K562 (cell line): ENCODE data around the gene AKAP13. TPM values are rescaled to one million over a fixed set of nuclear protein-coding genes. Genes with fewer than 3 reads are reported as not detected.
"Not testable (repeated sequence)": the region's sequence is repeated elsewhere in the genome, so short reads cannot be mapped to it uniquely, and the experiment has no call there.

Experiments used
- ATAC-seq: fragments of 200-7000 bp; cut with Tn5 transposase; 3 replicates; pipeline ENCODE4 v1.9.1; 2020; ENCODE audit warnings: moderate library complexity
- BruUV-seq: library from RNA; stranded (reverse); fragments of 400-500 nt; replicated peaks from 2 replicates; lab custom pipeline; 2021; lab: Mats Ljungman, UMichigan
- CTCF ChIA-PET: fragments of 300-600 bp; formaldehyde crosslinking; extraction: SDS; loops from one replicate; lab custom pipeline; 2021; ENCODE audit warnings: low intra/inter-chr PET ratio; lab: Yijun Ruan, JAX
- POLR2A ChIA-PET: fragments of 300-600, 350-650 bp; sonication (Branson Sonifier 250); formaldehyde crosslinking; extraction: SDS; loops from one replicate; lab custom pipeline; 2021; ENCODE audit warnings: antibody characterized with exemption, inconsistent platforms; lab: Yijun Ruan, JAX
- DNase-seq, 4 experiments: peaks; one replicate each; pipeline versions ENCODE4 v3.0.0 to v3.0.0-alpha.2; 2011 to 2018; ENCODE audit warnings: low spot score in 3 of 4, mixed read lengths in 3 of 4; ENCODE audit errors: extremely low read depth in 1 of 4
- FAIRE-seq: peaks from 2 replicates; lab custom pipeline; 2011; peaks lifted over from hg19 to GRCh38; lab: Jason Lieb, UNC
- H2AFZ ChIP-seq: 2 replicates; pipeline ENCODE4 v1.6.0; 2011; ENCODE audit warnings: low read depth, low read length, control low read depth, inconsistent platforms
- H3K27ac ChIP-seq: fragments of 200-600 bp; 3 replicates; pipeline ENCODE4 v1.8.0; 2011; ENCODE audit warnings: low read depth, mild to moderate bottlenecking, control low read depth, inconsistent platforms, low read length, moderate library complexity, mixed read lengths; ENCODE audit errors: extremely low read depth
- H3K27me3 ChIP-seq, 2 experiments: fragments of 300-600 bp in 1 of 2; 2 replicates in 1 of 2; 3 replicates in 1 of 2; pipeline versions ENCODE4 v1.6.0 to v1.8.0; 2011; ENCODE audit warnings: inconsistent platforms in 2 of 2, low read length in 2 of 2, mild to moderate bottlenecking in 1 of 2, mixed read lengths in 1 of 2, moderate library complexity in 1 of 2; ENCODE audit not compliant: control insufficient read depth in 2 of 2, insufficient read depth in 2 of 2
- H3K36me3 ChIP-seq: fragments of 300-600 bp; 3 replicates; pipeline ENCODE4 v1.8.0; 2011; ENCODE audit warnings: mild to moderate bottlenecking, low read length, inconsistent platforms; ENCODE audit not compliant: control insufficient read depth, insufficient read depth
- H3K4me1 ChIP-seq, 2 experiments: fragments of 200-600 bp in 1 of 2; replicated peaks in 1 of 2; 2 replicates in 1 of 2; 3 replicates in 1 of 2; pipeline versions ENCODE4 v1.5.1 to v1.8.0; 2011; ENCODE audit warnings: inconsistent platforms in 2 of 2, low read length in 2 of 2, mild to moderate bottlenecking in 1 of 2, mixed read lengths in 1 of 2, moderate library complexity in 1 of 2; ENCODE audit not compliant: control insufficient read depth in 2 of 2, insufficient read depth in 2 of 2
- H3K4me2 ChIP-seq: 2 replicates; pipeline ENCODE4 v1.6.1; 2011; ENCODE audit warnings: low read length, control low read depth, inconsistent platforms, mixed read lengths; ENCODE audit not compliant: insufficient read depth
- H3K4me3 ChIP-seq: fragments of 200-600 bp; sonication (generic), shearing (Covaris generic); 2 replicates; pipeline ENCODE4 v1.5.1; 2016; ENCODE audit warnings: control low read depth, inconsistent platforms
- H3K79me2 ChIP-seq: fragments of 200-600 bp; 3 replicates; pipeline ENCODE4 v1.8.0; 2011; ENCODE audit warnings: low read length, inconsistent platforms; ENCODE audit not compliant: control insufficient read depth, insufficient read depth
- H3K9ac ChIP-seq, 2 experiments: 2 replicates each; pipeline versions ENCODE4 v1.6.0 to v1.6.1; 2011; ENCODE audit warnings: low read depth in 2 of 2, low read length in 2 of 2, control low read depth in 1 of 2, inconsistent platforms in 1 of 2, mild to moderate bottlenecking in 1 of 2, mixed read lengths in 1 of 2; ENCODE audit not compliant: insufficient read depth in 1 of 2
- H3K9me1 ChIP-seq: one replicate; pipeline ENCODE4 v1.6.0; 2011; ENCODE audit warnings: inconsistent platforms, mild to moderate bottlenecking, low read length, moderate library complexity; ENCODE audit not compliant: control insufficient read depth, insufficient read depth
- H3K9me3 ChIP-seq: replicated peaks from 2 replicates; pipeline ENCODE4 v1.5.1; 2011; ENCODE audit warnings: low read depth, low read length, inconsistent platforms; ENCODE audit not compliant: control insufficient read depth, insufficient read depth
- H4K20me1 ChIP-seq: replicated peaks from 2 replicates; pipeline ENCODE4 v1.6.1; 2011; ENCODE audit warnings: low read length, inconsistent platforms, mixed read lengths; ENCODE audit not compliant: control insufficient read depth, insufficient read depth
- FOXM1 ChIP-seq, 2 experiments: fragments of 450-650 bp in 1 of 2; sonication (generic) in 1 of 2; formaldehyde crosslinking in 1 of 2; IDR thresholded peaks; 2 replicates each; pipeline versions ENCODE4 v1.6.1 to v1.9.0; 2017 to 2022; ENCODE audit warnings: low read depth in 2 of 2, mild to moderate bottlenecking in 2 of 2, missing genetic modification reagents in 1 of 2, moderate library complexity in 1 of 2
- MEF2D ChIP-seq: conservative IDR thresholded peaks from 2 replicates; pipeline ENCODE4 v1.6.1; 2016; ENCODE audit warnings: low read depth, missing genetic modification characterization, missing compliant biosample characterization
- NFE2 ChIP-seq: IDR thresholded peaks from 2 replicates; pipeline ENCODE4 v1.6.1; 2014; ENCODE audit warnings: antibody characterized with exemption, low read depth
- STAT5A ChIP-seq: IDR thresholded peaks from 2 replicates; pipeline ENCODE4 v1.6.1; 2012; ENCODE audit warnings: low read length, inconsistent platforms, borderline replicate concordance
- TCFL5 ChIP-seq: fragments of 250-450 bp; sonication (Bioruptor Pico); conservative IDR thresholded peaks from 2 replicates; pipeline ENCODE4 v1.6.1; 2021; ENCODE audit warnings: mild to moderate bottlenecking, moderate library complexity, matching md5 sums
- in situ Hi-C: fragments of 300-500 bp; cut with MboI; formaldehyde crosslinking; loops from 4 replicates; pipeline ENCODE4 v1.15.0; 2018; ENCODE audit warnings: inconsistent platforms, mixed read lengths
- intact Hi-C: fragments of 100-400 bp; cut with micrococcal nuclease; formaldehyde crosslinking; loops from 2 replicates; pipeline ENCODE4 v1.14.2; 2022
- polyA plus RNA-seq, 8 experiments: library from polyadenylated mRNA; depleted of rRNA in 4 of 8; stranded (reverse) in 5 of 8; unstranded in 3 of 8; fragments of >200 nt; fragmentation: Nextera tagmentation in 2 of 8; fragmentation: Illumina TruSeq in 1 of 8; extraction: Ambion mirVana in 2 of 8; extraction: Trizol in 1 of 8; gene quantifications; 2 replicates each; pipeline versions ENCODE4 v1.2.1 to v1.2.3, GENCODE V29; 2011 to 2014; ENCODE audit warnings: inconsistent platforms in 1 of 8, missing spikeins in 1 of 8
- total RNA-seq, 7 experiments: library from RNA; depleted of rRNA in 6 of 7; stranded (reverse); fragments of >200 nt in 6 of 7; fragmentation: Illumina TruSeq in 2 of 7; extraction: Trizol in 2 of 7; gene quantifications; 2 replicates each; pipeline versions ENCODE4 v1.2.1 to v1.2.3, GENCODE V29; 2011 to 2021; ENCODE audit warnings: low replicate concordance in 1 of 7
- TF ChIP-seq, protein P1 (sequence below): fragments of 250-450 bp; sonication (Bioruptor Pico); IDR thresholded peaks from 2 replicates; pipeline ENCODE4 v1.8.0; 2021; ENCODE audit warnings: mild to moderate bottlenecking, moderate library complexity
- TF ChIP-seq, protein P2 (sequence below): fragments of 250-450 bp; sonication (Bioruptor Pico); IDR thresholded peaks from 2 replicates; pipeline ENCODE4 v1.8.0; 2021; ENCODE audit warnings: moderate library complexity, mild to moderate bottlenecking, inconsistent platforms

Gene AKAP13
- total and polyA plus RNA-seq, 9 of the 15 experiments (the other 6 are each of a cell fraction or from before 2014, with no cell fraction given), result 0.03 to 1.7 (median 0.42) TPM

DNA sequence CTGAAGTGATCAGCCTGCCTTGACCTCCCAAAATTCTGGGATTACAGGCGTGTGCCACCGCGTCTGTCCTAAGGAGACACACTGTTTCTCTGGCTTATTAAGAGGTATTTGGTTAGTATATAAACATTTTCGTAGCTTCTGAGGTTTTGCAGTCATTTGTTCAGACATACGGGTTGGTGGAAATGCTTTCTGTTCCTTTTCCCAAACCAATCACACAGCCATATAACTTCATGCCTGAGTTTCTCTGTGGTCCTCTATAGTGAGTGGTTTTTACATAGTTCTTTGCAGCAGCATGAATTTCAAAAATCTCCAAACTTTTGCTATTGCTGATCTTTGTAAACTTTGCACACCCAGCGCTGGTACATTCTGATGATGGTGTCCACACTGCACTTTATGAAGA is 100.5 kb downstream of the AKAP13 start (continued):
- TF ChIP-seq, protein P1, sequence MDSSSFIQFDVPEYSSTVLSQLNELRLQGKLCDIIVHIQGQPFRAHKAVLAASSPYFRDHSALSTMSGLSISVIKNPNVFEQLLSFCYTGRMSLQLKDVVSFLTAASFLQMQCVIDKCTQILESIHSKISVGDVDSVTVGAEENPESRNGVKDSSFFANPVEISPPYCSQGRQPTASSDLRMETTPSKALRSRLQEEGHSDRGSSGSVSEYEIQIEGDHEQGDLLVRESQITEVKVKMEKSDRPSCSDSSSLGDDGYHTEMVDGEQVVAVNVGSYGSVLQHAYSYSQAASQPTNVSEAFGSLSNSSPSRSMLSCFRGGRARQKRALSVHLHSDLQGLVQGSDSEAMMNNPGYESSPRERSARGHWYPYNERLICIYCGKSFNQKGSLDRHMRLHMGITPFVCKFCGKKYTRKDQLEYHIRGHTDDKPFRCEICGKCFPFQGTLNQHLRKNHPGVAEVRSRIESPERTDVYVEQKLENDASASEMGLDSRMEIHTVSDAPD, result no peak
- TF ChIP-seq, protein P2, sequence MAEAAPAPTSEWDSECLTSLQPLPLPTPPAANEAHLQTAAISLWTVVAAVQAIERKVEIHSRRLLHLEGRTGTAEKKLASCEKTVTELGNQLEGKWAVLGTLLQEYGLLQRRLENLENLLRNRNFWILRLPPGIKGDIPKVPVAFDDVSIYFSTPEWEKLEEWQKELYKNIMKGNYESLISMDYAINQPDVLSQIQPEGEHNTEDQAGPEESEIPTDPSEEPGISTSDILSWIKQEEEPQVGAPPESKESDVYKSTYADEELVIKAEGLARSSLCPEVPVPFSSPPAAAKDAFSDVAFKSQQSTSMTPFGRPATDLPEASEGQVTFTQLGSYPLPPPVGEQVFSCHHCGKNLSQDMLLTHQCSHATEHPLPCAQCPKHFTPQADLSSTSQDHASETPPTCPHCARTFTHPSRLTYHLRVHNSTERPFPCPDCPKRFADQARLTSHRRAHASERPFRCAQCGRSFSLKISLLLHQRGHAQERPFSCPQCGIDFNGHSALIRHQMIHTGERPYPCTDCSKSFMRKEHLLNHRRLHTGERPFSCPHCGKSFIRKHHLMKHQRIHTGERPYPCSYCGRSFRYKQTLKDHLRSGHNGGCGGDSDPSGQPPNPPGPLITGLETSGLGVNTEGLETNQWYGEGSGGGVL, result no peak
- TF ChIP-seq FOXM1 (IDR thresholded peaks at IDR 0.05; ENCODE audit: low read depth) (no peak), FOXM1 (CRISPR knock-in tag; IDR thresholded peaks at IDR 0.05; ENCODE audit: low read depth) (no peak), STAT5A (no peak), TCFL5 (CRISPR knock-in tag) (no peak), MEF2D (no peak), NFE2 (no peak)

DNA sequence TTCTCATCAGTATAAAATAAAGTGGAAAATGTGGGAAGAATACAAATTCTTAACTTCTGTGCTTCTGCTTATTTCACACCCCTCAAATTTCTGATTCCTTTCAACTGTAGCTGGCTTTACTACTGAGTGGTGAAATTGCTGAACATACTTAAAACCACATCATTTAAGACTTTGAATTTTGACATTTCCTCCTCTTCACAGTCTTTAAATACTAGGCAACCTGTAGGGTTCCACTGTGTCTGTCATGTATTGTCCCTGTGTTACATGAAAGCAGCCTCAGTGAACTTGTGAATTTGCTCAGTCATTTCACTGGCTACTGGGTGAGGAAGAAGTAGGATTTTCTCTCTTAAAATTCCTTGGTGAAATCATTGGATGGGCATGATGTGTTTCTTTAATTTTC is 101.1 kb downstream of the AKAP13 start:
- in situ Hi-C loops, H3K36me3 ChIP-seq, H2AFZ ChIP-seq, H3K4me3 ChIP-seq, CTCF ChIA-PET, H3K9ac ChIP-seq, H3K27me3 ChIP-seq, H3K9me3 ChIP-seq, H3K9me1 ChIP-seq, DNase-seq, H3K4me2 ChIP-seq, POLR2A ChIA-PET, H4K20me1 ChIP-seq, ATAC-seq, BruUV-seq, H3K27ac ChIP-seq, H3K4me1 ChIP-seq, FAIRE-seq, H3K79me2 ChIP-seq: not testable (repeated sequence)
- intact Hi-C loops, result loop anchor here (10.0 kb wide), 1 partner anchor 243 kb away; no protein-coding TSS in a partner anchor
